RWPE2 (cell line): ENCODE measurements around the gene PLK3.
A peak's percentile ranks its signal among the peaks of the same experiment; 100 is the strongest.

ENCODE experiments used
- ATAC-seq: fragments of 200-7000 bp; cut with Tn5 transposase; 3 replicates; pipeline ENCODE4 v1.9.1; 2021; ENCODE audit warnings: low read depth
- DNase-seq: peaks from one replicate; pipeline ENCODE4 v3.0.0-alpha.2; 2020; ENCODE audit warnings: low spot score
- H3K27ac ChIP-seq: fragments of 450-650 bp; 2 replicates; pipeline ENCODE4 v1.5.1; 2017; ENCODE audit warnings: mild to moderate bottlenecking; ENCODE audit not compliant: poor library complexity, severe bottlenecking
- H3K27me3 ChIP-seq: fragments of 250-450 bp; sonication (Bioruptor Pico); 2 replicates; pipeline ENCODE4 v1.5.1; 2021; ENCODE audit warnings: mild to moderate bottlenecking, moderate library complexity; ENCODE audit not compliant: insufficient read depth, poor library complexity, severe bottlenecking
- H3K36me3 ChIP-seq: fragments of 250-450 bp; sonication (Bioruptor Pico); 2 replicates; pipeline ENCODE4 v1.5.1; 2020; ENCODE audit warnings: low read depth, mild to moderate bottlenecking, moderate library complexity
- H3K4me1 ChIP-seq: fragments of 250-450 bp; sonication (Bioruptor Pico); 2 replicates; pipeline ENCODE4 v1.5.1; 2021; ENCODE audit warnings: mild to moderate bottlenecking, moderate library complexity; ENCODE audit not compliant: insufficient read depth, poor library complexity, severe bottlenecking
- H3K4me3 ChIP-seq: fragments of 250-450 bp; sonication (Bioruptor Pico); 2 replicates; pipeline ENCODE4 v1.5.1; 2021; ENCODE audit warnings: mild to moderate bottlenecking, moderate library complexity; ENCODE audit not compliant: severe bottlenecking
- H3K9me3 ChIP-seq: fragments of 250-450 bp; sonication (Bioruptor Pico); 2 replicates; pipeline ENCODE4 v1.5.1; 2021; ENCODE audit warnings: mild to moderate bottlenecking, moderate library complexity; ENCODE audit not compliant: severe bottlenecking
- TF ChIP-seq, protein P1 (sequence below): fragments of 450-650 bp; IDR thresholded peaks from one replicate; pipeline ENCODE4 v1.5.1; 2017; ENCODE audit warnings: mild to moderate bottlenecking, moderate library complexity; ENCODE audit not compliant: poor library complexity, severe bottlenecking

Gene PLK3

DNA sequence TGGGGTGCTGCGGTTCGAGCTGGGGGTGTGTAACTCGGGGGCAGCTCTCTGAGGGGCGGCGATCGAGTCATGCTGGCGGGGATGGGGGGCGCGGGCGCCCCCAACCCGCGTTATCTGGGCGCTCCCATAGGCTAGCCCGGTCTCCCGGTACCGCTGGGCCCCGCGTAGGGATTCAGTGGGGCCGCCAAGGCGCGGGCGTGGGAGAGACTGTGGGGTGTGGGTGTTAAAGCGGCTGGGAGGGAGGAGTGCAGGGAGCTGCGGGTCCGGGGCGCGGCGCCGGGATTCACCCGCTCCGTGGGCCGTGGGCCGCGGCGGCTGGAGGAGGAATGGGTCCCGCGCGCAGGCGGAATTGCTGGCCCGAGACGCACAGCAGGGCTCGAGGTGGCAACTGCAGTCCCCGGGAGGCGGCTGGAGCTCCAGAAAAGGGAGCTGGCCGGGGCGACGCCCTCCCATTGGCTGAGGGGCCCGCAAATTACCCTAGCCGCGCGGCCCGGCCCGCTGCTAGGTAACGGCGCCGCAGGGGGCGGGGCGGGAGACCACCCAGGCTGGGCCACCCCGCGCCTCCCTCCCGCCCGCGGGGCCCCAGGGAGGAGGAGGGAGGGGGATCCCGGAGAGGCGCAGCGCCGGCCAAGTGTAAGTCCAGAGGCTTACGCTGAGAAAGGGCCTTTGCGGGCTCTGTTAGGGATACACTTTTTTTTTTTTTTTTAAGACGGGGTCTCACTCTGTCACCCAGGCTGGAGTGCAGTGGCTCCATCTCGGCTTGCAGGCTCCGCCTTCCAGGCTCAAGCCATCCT is 42.9 kb downstream of the PLK3 start, which contains the start of gene PTCH2:
TSS of gene PTCH2 (minus strand) at position 392 of the 794 bp plus-strand sequence. CDS start at position 71, 321 bp downstream.
- H3K27me3 ChIP-seq: no peaks in the 10 kb centered on the region
- H3K4me1 ChIP-seq: no peaks in the 10 kb centered on the region
- ATAC-seq: peak; percentile 82
- no peaks in the 10 kb centered on the region for H3K36me3 ChIP-seq
- DNase-seq: no peak
- TF ChIP-seq, protein P1, sequence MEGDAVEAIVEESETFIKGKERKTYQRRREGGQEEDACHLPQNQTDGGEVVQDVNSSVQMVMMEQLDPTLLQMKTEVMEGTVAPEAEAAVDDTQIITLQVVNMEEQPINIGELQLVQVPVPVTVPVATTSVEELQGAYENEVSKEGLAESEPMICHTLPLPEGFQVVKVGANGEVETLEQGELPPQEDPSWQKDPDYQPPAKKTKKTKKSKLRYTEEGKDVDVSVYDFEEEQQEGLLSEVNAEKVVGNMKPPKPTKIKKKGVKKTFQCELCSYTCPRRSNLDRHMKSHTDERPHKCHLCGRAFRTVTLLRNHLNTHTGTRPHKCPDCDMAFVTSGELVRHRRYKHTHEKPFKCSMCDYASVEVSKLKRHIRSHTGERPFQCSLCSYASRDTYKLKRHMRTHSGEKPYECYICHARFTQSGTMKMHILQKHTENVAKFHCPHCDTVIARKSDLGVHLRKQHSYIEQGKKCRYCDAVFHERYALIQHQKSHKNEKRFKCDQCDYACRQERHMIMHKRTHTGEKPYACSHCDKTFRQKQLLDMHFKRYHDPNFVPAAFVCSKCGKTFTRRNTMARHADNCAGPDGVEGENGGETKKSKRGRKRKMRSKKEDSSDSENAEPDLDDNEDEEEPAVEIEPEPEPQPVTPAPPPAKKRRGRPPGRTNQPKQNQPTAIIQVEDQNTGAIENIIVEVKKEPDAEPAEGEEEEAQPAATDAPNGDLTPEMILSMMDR: no peak
- H3K4me3 ChIP-seq: peak within 1 kb of the TSS; percentile 35
- no peaks in the 10 kb centered on the region for H3K9me3 ChIP-seq
- H3K27ac ChIP-seq: no peak within 1 kb of the TSS

DNA sequence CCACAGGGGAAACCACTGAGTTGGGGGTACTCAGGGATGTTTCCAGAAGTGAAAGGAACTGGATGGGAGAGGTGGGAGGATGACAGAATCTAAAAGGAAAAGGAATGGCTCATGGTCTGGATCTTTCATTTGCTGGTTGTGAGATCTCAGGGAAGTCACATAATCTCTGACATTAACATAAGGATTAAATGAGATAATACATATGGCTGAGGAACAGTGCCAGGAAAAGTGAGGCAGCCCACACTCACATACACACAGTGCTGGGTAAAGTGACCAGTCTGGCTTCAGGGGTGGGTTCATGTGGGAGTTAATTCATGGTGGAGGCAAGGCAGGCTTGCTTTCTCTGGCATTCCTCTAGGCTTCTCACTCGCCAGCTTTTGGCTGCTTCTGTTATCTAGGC is 46.8 kb downstream of the PLK3 start:
- Histone ChIP-seq H3K27me3 (no peaks in the 10 kb centered on the region), H3K9me3 (no peaks in the 10 kb centered on the region), H3K36me3 (no peaks in the 10 kb centered on the region), H3K4me1 (no peaks in the 10 kb centered on the region), H3K27ac (no peak overlapping the region), H3K4me3 (no peak overlapping the region)
- DNase-seq (no peak), ATAC-seq (no peak)
- TF ChIP-seq, protein P1: no peak

DNA sequence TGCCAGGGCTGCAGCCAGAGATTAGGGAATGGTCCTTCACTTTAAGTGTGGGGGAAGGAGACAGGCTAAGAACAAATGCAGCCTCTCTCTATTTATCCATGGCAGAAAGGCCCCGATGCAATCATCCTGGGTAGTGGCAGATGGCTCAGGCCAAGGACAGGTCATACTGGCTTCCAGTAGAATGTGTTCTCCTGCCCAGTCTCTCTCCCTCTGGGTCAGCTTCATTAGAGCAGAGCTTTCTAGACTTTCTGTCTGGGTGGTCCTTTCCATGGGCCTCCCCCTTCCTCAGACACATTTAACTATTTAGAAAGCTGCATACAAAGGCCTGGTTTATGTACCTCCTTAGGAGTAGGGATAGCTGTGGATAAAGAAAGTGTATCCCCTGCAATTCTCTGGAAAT is 47.7 kb downstream of the PLK3 start:
- no peak for ATAC-seq
- Histone ChIP-seq H3K27ac (no peak overlapping the region), H3K4me3 (no peak overlapping the region), H3K36me3 (no peaks in the 10 kb centered on the region), H3K9me3 (no peaks in the 10 kb centered on the region), H3K27me3 (no peaks in the 10 kb centered on the region), H3K4me1 (no peaks in the 10 kb centered on the region)
- TF ChIP-seq, protein P1: no peak
- no peak for DNase-seq

DNA sequence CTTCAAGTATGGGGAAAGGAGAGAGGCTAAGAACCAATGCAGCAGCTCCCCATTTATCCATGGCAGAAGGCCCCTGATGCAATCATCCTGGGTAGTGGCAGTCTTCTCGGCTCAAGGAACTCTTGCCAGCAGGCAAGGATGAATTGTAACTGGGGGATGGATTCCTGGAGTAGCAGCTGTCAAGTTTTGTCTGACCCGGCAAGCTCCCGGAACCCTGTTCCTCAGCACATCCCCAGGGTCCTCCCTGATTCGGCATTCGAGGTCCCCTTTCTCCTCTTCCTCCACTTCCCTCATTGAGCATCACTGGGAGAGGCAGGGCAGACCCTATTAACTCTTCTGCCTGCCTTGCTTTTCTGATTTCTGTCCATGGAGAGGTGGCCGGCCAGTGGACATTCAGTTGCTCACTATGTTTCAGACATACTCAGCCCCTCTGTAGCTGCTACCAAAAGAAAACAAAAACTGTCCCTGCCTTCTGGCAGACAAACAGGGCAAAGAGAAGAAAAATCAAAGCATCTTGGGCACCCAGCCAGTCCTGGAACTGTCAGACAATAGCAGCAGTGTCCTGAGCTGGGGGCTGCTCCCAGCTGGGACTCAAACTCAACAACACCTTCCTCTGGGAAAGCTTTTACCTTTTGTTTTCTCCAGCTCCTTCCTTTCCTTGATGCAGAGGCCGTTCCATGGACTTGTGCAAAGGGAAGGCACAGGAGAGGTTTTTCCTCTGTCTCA is 48.4 kb downstream of the PLK3 start:
- ATAC-seq: no peak
- Histone ChIP-seq H3K27me3 (no peaks in the 10 kb centered on the region), H3K36me3 (no peaks in the 10 kb centered on the region), H3K9me3 (no peaks in the 10 kb centered on the region), H3K4me1 (no peaks in the 10 kb centered on the region), H3K4me3 (no peak overlapping the region), H3K27ac (no peak overlapping the region)
- TF ChIP-seq, protein P1: no peak
- no peak for DNase-seq
